Fibroblast of the aortic adventitia (primary cell): Measurements from ENCODE around the gene CATSPERD. TPM values are rescaled to one million over a fixed set of nuclear protein-coding genes. Genes with fewer than 3 reads are reported as not detected.

ENCODE experiments used
- DNase-seq: peaks from one replicate; pipeline ENCODE4 v3.0.0-alpha.2; 2010; ENCODE audit warnings: low read depth
- H3K4me3 ChIP-seq: 2 replicates; pipeline ENCODE4 v1.5.1; 2011; ENCODE audit warnings: low read depth, mild to moderate bottlenecking, control low read depth, low read length, moderate library complexity
- CTCF ChIP-seq: IDR thresholded peaks from 2 replicates; pipeline ENCODE4 v1.5.1; 2011; ENCODE audit warnings: mild to moderate bottlenecking, low read length, control low read depth, inconsistent platforms; ENCODE audit not compliant: insufficient read depth
- total RNA-seq: library from RNA; depleted of rRNA; stranded (reverse); fragments of >200 nt; gene quantifications from 2 replicates; pipeline ENCODE4 v1.2.3, GENCODE V29; 2012; ENCODE audit warnings: low replicate concordance

CATSPERD gene
- total RNA-seq, 1 donor = not detected

GRCh38 chr19:5711025-5711424 is 9.4 kb upstream of the CATSPERD start:
- no peak for TF ChIP-seq CTCF
- no peak overlapping the region for H3K4me3 ChIP-seq
- DNase-seq = no peak

GRCh38 chr19:5711713-5712161 is 8.7 kb upstream of the CATSPERD start:
- no peak for DNase-seq
- no peak for TF ChIP-seq CTCF

GRCh38 chr19:5713228-5713627 is 7.2 kb upstream of the CATSPERD start:
- no peak for DNase-seq
- H3K4me3 ChIP-seq = no peak overlapping the region
- no peak for TF ChIP-seq CTCF

More at GRCh38 chr19:5711713-5712161, 8.7 kb upstream of the CATSPERD start:
- no peak overlapping the region for H3K4me3 ChIP-seq

GRCh38 chr19:5714816-5715215 is 5.6 kb upstream of the CATSPERD start:
- no peak overlapping the region for H3K4me3 ChIP-seq
- no peak for DNase-seq
- no peak for TF ChIP-seq CTCF

- no peak for DNase-seq
- H3K4me3 ChIP-seq = peak overlapping the region; percentile 95
These were observed 3.1 kb upstream of the CATSPERD start for GRCh38 chr19:5717215-5717935.

GRCh38 chr19:5718037-5718578 is 2.3 kb upstream of the CATSPERD start:
- H3K4me3 ChIP-seq = peak overlapping the region; percentile 95
- DNase-seq = peak; percentile 45
- no peak for TF ChIP-seq CTCF

More at GRCh38 chr19:5717215-5717935, 3.1 kb upstream of the CATSPERD start:
- no peak for TF ChIP-seq CTCF
